ENCODE results near the gene ROBO1. TPM values are rescaled to one million over a fixed set of nuclear protein-coding genes. Genes with fewer than 3 reads are reported as not detected.

Gene ROBO1
- total RNA-seq, 1 donor from 2014 or later, result 73.8 TPM

GRCh38 chr3:78846718-78847117, 921.1 kb downstream of the ROBO1 start:
- TF ChIP-seq CTCF (IDR thresholded peaks at IDR 0.05), result no peak
- Mint-ChIP-seq H3K27ac (ENCODE audit: unreplicated experiment) (no peak overlapping the region), H3K4me3 (ENCODE audit: unreplicated experiment) (no peak overlapping the region), H3K4me1 (ENCODE audit: unreplicated experiment) (peaks cover 19% of the 10 kb centered on the region), H3K9me3 (ENCODE audit: unreplicated experiment) (no peaks in the 10 kb centered on the region), H3K36me3 (ENCODE audit: unreplicated experiment) (no peaks in the 10 kb centered on the region), H3K27me3 (ENCODE audit: unreplicated experiment) (no peaks in the 10 kb centered on the region)
- no peak for DNase-seq (ENCODE audit: extremely low spot score, unreplicated experiment)

- no peak overlapping the region for H3K27ac Mint-ChIP-seq (ENCODE audit: unreplicated experiment)
- H3K4me3 Mint-ChIP-seq (ENCODE audit: unreplicated experiment), result no peak overlapping the region
These were observed 922.2 kb downstream of the ROBO1 start for GRCh38 chr3:78845605-78846004.

GRCh38 chr3:78844307-78844706, 923.5 kb downstream of the ROBO1 start:
- Mint-ChIP-seq H3K4me3 (ENCODE audit: unreplicated experiment) (no peak overlapping the region), H3K4me1 (ENCODE audit: unreplicated experiment) (peaks cover 26% of the 10 kb centered on the region), H3K27me3 (ENCODE audit: unreplicated experiment) (no peaks in the 10 kb centered on the region), H3K36me3 (ENCODE audit: unreplicated experiment) (no peaks in the 10 kb centered on the region), H3K9me3 (ENCODE audit: unreplicated experiment) (no peaks in the 10 kb centered on the region), H3K27ac (ENCODE audit: unreplicated experiment) (no peak overlapping the region)
- TF ChIP-seq CTCF (IDR thresholded peaks at IDR 0.05), result no peak
- DNase-seq (ENCODE audit: extremely low spot score, unreplicated experiment), result no peak

More at GRCh38 chr3:78845605-78846004, 922.2 kb downstream of the ROBO1 start:
- H3K4me1 Mint-ChIP-seq (ENCODE audit: unreplicated experiment), result peaks cover 19% of the 10 kb centered on the region
- no peak for TF ChIP-seq CTCF (IDR thresholded peaks at IDR 0.05)
- DNase-seq (ENCODE audit: extremely low spot score, unreplicated experiment), result no peak
- H3K27me3 Mint-ChIP-seq (ENCODE audit: unreplicated experiment), result no peaks in the 10 kb centered on the region
- no peaks in the 10 kb centered on the region for H3K36me3 Mint-ChIP-seq (ENCODE audit: unreplicated experiment)
- no peaks in the 10 kb centered on the region for H3K9me3 Mint-ChIP-seq (ENCODE audit: unreplicated experiment)

GRCh38 chr3:78839693-78840092, 928.1 kb downstream of the ROBO1 start:
- H3K27me3 Mint-ChIP-seq (ENCODE audit: unreplicated experiment), result no peaks in the 10 kb centered on the region
- no peak for DNase-seq (ENCODE audit: extremely low spot score, unreplicated experiment)
- peaks cover 7% of the 10 kb centered on the region for H3K4me1 Mint-ChIP-seq (ENCODE audit: unreplicated experiment)
- H3K27ac Mint-ChIP-seq (ENCODE audit: unreplicated experiment), result no peak overlapping the region
- H3K36me3 Mint-ChIP-seq (ENCODE audit: unreplicated experiment), result no peaks in the 10 kb centered on the region
- no peak overlapping the region for H3K4me3 Mint-ChIP-seq (ENCODE audit: unreplicated experiment)
- TF ChIP-seq CTCF (IDR thresholded peaks at IDR 0.05), result no peak
- no peaks in the 10 kb centered on the region for H3K9me3 Mint-ChIP-seq (ENCODE audit: unreplicated experiment)

GRCh38 chr3:78838362-78838761, 929.4 kb downstream of the ROBO1 start:
- DNase-seq (ENCODE audit: extremely low spot score, unreplicated experiment), result no peak
- H3K36me3 Mint-ChIP-seq (ENCODE audit: unreplicated experiment), result no peaks in the 10 kb centered on the region
- H3K27ac Mint-ChIP-seq (ENCODE audit: unreplicated experiment), result no peak overlapping the region
- no peaks in the 10 kb centered on the region for H3K9me3 Mint-ChIP-seq (ENCODE audit: unreplicated experiment)
- TF ChIP-seq CTCF (IDR thresholded peaks at IDR 0.05), result no peak
- no peak overlapping the region for H3K4me3 Mint-ChIP-seq (ENCODE audit: unreplicated experiment)
- peaks cover 7% of the 10 kb centered on the region for H3K4me1 Mint-ChIP-seq (ENCODE audit: unreplicated experiment)
- no peaks in the 10 kb centered on the region for H3K27me3 Mint-ChIP-seq (ENCODE audit: unreplicated experiment)

Data from osteocyte (in vitro differentiated cells).